ENCODE measurements around the gene MLH3. TPM values are rescaled to one million over a fixed set of nuclear protein-coding genes. Genes with fewer than 3 reads are reported as not detected.
A peak's percentile ranks its signal among the peaks of the same experiment; 100 is the strongest.
"Not testable (repeated sequence)": the region's sequence is repeated elsewhere in the genome, so short reads cannot be mapped to it uniquely, and the experiment has no call there.

Gene MLH3
- total RNA-seq, 1 donor from 2014 or later = 21.3 TPM

- Mint-ChIP-seq H3K27ac (ENCODE audit: unreplicated experiment) (no peak overlapping the region), H3K9me3 (ENCODE audit: low read depth) (peaks cover 5% of the 10 kb centered on the region), H3K36me3 (ENCODE audit: low read depth) (peaks cover 31% of the 10 kb centered on the region), H3K4me3 (ENCODE audit: unreplicated experiment) (no peak overlapping the region), H3K27me3 (ENCODE audit: low read depth) (no peaks in the 10 kb centered on the region), H3K4me1 (ENCODE audit: low read depth) (peaks cover 31% of the 10 kb centered on the region)
- no peak for TF ChIP-seq CTCF (IDR thresholded peaks at IDR 0.05)
- no peak for DNase-seq (ENCODE audit: low spot score)
Observed at GRCh38 chr14:75005357-75005756, 45.9 kb downstream of the MLH3 start.

GRCh38 chr14:75003250-75004027 is 47.8 kb downstream of the MLH3 start:
- H3K4me1 Mint-ChIP-seq (ENCODE audit: low read depth) = peaks cover 36% of the 10 kb centered on the region

GRCh38 chr14:75002392-75003249 is 48.6 kb downstream of the MLH3 start, which contains the start of gene EIF2B2:
Gene EIF2B2, plus strand, starts transcription at chr14:75002921. Its CDS starts 70 bp downstream, at chr14:75002991.
- H3K27ac Mint-ChIP-seq (ENCODE audit: unreplicated experiment) = peak within 1 kb of the TSS; percentile 95
- DNase-seq (ENCODE audit: low spot score) = peak; percentile 96
- H3K4me1 Mint-ChIP-seq (ENCODE audit: low read depth) = peaks cover 36% of the 10 kb centered on the region
- H3K4me3 Mint-ChIP-seq (ENCODE audit: unreplicated experiment) = peak within 1 kb of the TSS; percentile 100
- peaks cover 5% of the 10 kb centered on the region for H3K9me3 Mint-ChIP-seq (ENCODE audit: low read depth)
- peak; percentile 38 for TF ChIP-seq CTCF (IDR thresholded peaks at IDR 0.05)
- peaks cover 19% of the 10 kb centered on the region for H3K36me3 Mint-ChIP-seq (ENCODE audit: low read depth)
- H3K27me3 Mint-ChIP-seq (ENCODE audit: low read depth) = no peaks in the 10 kb centered on the region

More at GRCh38 chr14:75003250-75004027, 47.8 kb downstream of the MLH3 start:
- DNase-seq (ENCODE audit: low spot score) = no peak
- H3K36me3 Mint-ChIP-seq (ENCODE audit: low read depth) = peaks cover 21% of the 10 kb centered on the region
- no peaks in the 10 kb centered on the region for H3K27me3 Mint-ChIP-seq (ENCODE audit: low read depth)
- peaks cover 5% of the 10 kb centered on the region for H3K9me3 Mint-ChIP-seq (ENCODE audit: low read depth)
- TF ChIP-seq CTCF (IDR thresholded peaks at IDR 0.05) = no peak
- H3K27ac Mint-ChIP-seq (ENCODE audit: unreplicated experiment) = peak overlapping the region; percentile 95
- H3K4me3 Mint-ChIP-seq (ENCODE audit: unreplicated experiment) = peak overlapping the region; percentile 100

GRCh38 chr14:75001899-75002298 is 49.4 kb downstream of the MLH3 start:
- Mint-ChIP-seq H3K27ac (ENCODE audit: unreplicated experiment) (peak overlapping the region; percentile 95), H3K4me3 (ENCODE audit: unreplicated experiment) (peak overlapping the region; percentile 100), H3K4me1 (ENCODE audit: low read depth) (peaks cover 33% of the 10 kb centered on the region), H3K27me3 (ENCODE audit: low read depth) (no peaks in the 10 kb centered on the region), H3K36me3 (ENCODE audit: low read depth) (peaks cover 13% of the 10 kb centered on the region), H3K9me3 (ENCODE audit: low read depth) (peaks cover 5% of the 10 kb centered on the region)
- DNase-seq (ENCODE audit: low spot score) = no peak
- TF ChIP-seq CTCF (IDR thresholded peaks at IDR 0.05) = no peak

- H3K36me3 Mint-ChIP-seq (ENCODE audit: low read depth) = peaks cover 7% of the 10 kb centered on the region
- DNase-seq (ENCODE audit: low spot score) = no peak
- no peak for TF ChIP-seq CTCF (IDR thresholded peaks at IDR 0.05)
- H3K4me3 Mint-ChIP-seq (ENCODE audit: unreplicated experiment) = no peak overlapping the region
- H3K4me1 Mint-ChIP-seq (ENCODE audit: low read depth) = peaks cover 33% of the 10 kb centered on the region
- peaks cover 5% of the 10 kb centered on the region for H3K9me3 Mint-ChIP-seq (ENCODE audit: low read depth)
- H3K27ac Mint-ChIP-seq (ENCODE audit: unreplicated experiment) = no peak overlapping the region
- H3K27me3 Mint-ChIP-seq (ENCODE audit: low read depth) = no peaks in the 10 kb centered on the region
Observed at GRCh38 chr14:75001261-75001660, 50.0 kb downstream of the MLH3 start.

- DNase-seq (ENCODE audit: low spot score); H3K4me3 Mint-ChIP-seq (ENCODE audit: unreplicated experiment); H3K27me3 Mint-ChIP-seq (ENCODE audit: low read depth); H3K27ac Mint-ChIP-seq (ENCODE audit: unreplicated experiment); H3K9me3 Mint-ChIP-seq (ENCODE audit: low read depth); H3K36me3 Mint-ChIP-seq (ENCODE audit: low read depth): not testable (repeated sequence)
- H3K4me1 Mint-ChIP-seq (ENCODE audit: low read depth) = peaks cover 12% of the 10 kb centered on the region
Observed at GRCh38 chr14:74995781-74996180, 55.5 kb downstream of the MLH3 start.

- H3K36me3 Mint-ChIP-seq (ENCODE audit: low read depth); H3K27ac Mint-ChIP-seq (ENCODE audit: unreplicated experiment); DNase-seq (ENCODE audit: low spot score); H3K4me3 Mint-ChIP-seq (ENCODE audit: unreplicated experiment); H3K9me3 Mint-ChIP-seq (ENCODE audit: low read depth); H3K27me3 Mint-ChIP-seq (ENCODE audit: low read depth): not testable (repeated sequence)
- H3K4me1 Mint-ChIP-seq (ENCODE audit: low read depth) = peaks cover 11% of the 10 kb centered on the region
Observed at GRCh38 chr14:74994182-74994581, 57.1 kb downstream of the MLH3 start.

All from chondrocyte (in vitro differentiated cells).